IMR-90 (cell line): ENCODE results near the gene VPS35. TPM values are rescaled to one million over a fixed set of nuclear protein-coding genes. Genes with fewer than 3 reads are reported as not detected.

Experiments
- USF2 ChIP-seq: fragments of 150-350 bp; IDR thresholded peaks from 2 replicates; pipeline ENCODE4 v1.6.1; 2017; ENCODE audit warnings: mild to moderate bottlenecking, antibody characterized with exemption, low read length, low read depth
- polyA plus RNA-seq, 3 experiments: library from polyadenylated mRNA; depleted of rRNA; stranded (reverse); fragments of >200 nt; gene quantifications; 2 replicates each; pipeline ENCODE4 v1.2.3, GENCODE V29; 2012; ENCODE audit warnings: low replicate concordance in 1 of 3
- total RNA-seq: library from RNA; depleted of rRNA; stranded (reverse); fragments of >200 nt; gene quantifications from 2 replicates; pipeline ENCODE4 v1.2.3, GENCODE V29; 2012

VPS35 gene
- total and polyA plus RNA-seq, 2 of the 4 experiments (the other 2 are of a cell fraction) = 42.3 to 89.4 TPM

GRCh38 chr16:46621934-46622676 lies 66.9 kb downstream of the VPS35 start (continued):
- no peak for TF ChIP-seq USF2
